Measurements from ENCODE around the gene INPP5D. TPM values are rescaled to one million over a fixed set of nuclear protein-coding genes. Genes with fewer than 3 reads are reported as not detected.

The INPP5D gene
- polyA plus RNA-seq, 1 of the 3 experiments (the other 2 are of a cell fraction): 1.3 TPM

- Histone ChIP-seq H3K9me2 (no peaks in the 10 kb centered on the region), H3K79me2 (ENCODE audit: insufficient read depth) (no peaks in the 10 kb centered on the region), H3F3A (replicated peaks; ENCODE audit: insufficient read depth) (peaks cover 4% of the 10 kb centered on the region), H3K9me3 (no peaks in the 10 kb centered on the region), H4K20me1 (ENCODE audit: insufficient read depth) (no peaks in the 10 kb centered on the region), H3K4me3 (ENCODE audit: low read depth in 2 of 2, low read length in 1 of 2) (no peak overlapping the region), H3K36me3 (replicated peaks in 1 of 2; ENCODE audit: control insufficient read depth in 1 of 2, insufficient read depth in 2 of 2, low read length in 1 of 2) (no peaks in the 10 kb centered on the region), H2AFZ (ENCODE audit: low read depth) (no peak overlapping the region), H3K9ac (no peak overlapping the region), H3K27ac (ENCODE audit: low read depth in 2 of 2, low read length in 1 of 2) (no peak overlapping the region), H3K27me3 (ENCODE audit: insufficient read depth) (no peaks in the 10 kb centered on the region), H3K4me1 (ENCODE audit: control insufficient read depth in 1 of 2, insufficient read depth in 2 of 2, low read depth in 1 of 2, low read length in 1 of 2) (no peaks in the 10 kb centered on the region), H3K4me2 (no peak overlapping the region)
- WGBS (ENCODE audit: low lambda C conversion rate): 74% methylated on average over 12 of the region's 12 CpGs
- no peak for TF ChIP-seq USF2 (IDR thresholded peaks at IDR 0.05; ENCODE audit: borderline replicate concordance, low read depth, low read length)
- TF ChIP-seq, protein P1, sequence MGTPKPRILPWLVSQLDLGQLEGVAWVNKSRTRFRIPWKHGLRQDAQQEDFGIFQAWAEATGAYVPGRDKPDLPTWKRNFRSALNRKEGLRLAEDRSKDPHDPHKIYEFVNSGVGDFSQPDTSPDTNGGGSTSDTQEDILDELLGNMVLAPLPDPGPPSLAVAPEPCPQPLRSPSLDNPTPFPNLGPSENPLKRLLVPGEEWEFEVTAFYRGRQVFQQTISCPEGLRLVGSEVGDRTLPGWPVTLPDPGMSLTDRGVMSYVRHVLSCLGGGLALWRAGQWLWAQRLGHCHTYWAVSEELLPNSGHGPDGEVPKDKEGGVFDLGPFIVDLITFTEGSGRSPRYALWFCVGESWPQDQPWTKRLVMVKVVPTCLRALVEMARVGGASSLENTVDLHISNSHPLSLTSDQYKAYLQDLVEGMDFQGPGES (IDR thresholded peaks at IDR 0.05; ENCODE audit: low read depth, low read length): no peak
- TF ChIP-seq TAF1 (IDR thresholded peaks at IDR 0.05; ENCODE audit: borderline replicate concordance, low read depth, low read length): no peak
- no peak for TF ChIP-seq GABPA (IDR thresholded peaks at IDR 0.05; ENCODE audit: low read depth)
- no peak for TF ChIP-seq NRF1 (IDR thresholded peaks at IDR 0.05; ENCODE audit: low read depth, low read length)
- CTCF ChIA-PET: no interaction called here
- POLR2A ChIA-PET: no interaction called here
- no peak for DNase-seq
These were observed 23.8 kb upstream of the INPP5D start for GRCh38 chr2:233036162-233036838.

- POLR2A ChIA-PET: no interaction called here
- Histone ChIP-seq H3K9ac (no peak overlapping the region), H3K27ac (ENCODE audit: low read depth in 2 of 2, low read length in 1 of 2) (no peak overlapping the region), H3K4me2 (no peak overlapping the region), H3K9me3 (no peaks in the 10 kb centered on the region), H3K4me3 (ENCODE audit: low read depth in 2 of 2, low read length in 1 of 2) (no peak overlapping the region), H3K79me2 (ENCODE audit: insufficient read depth) (no peaks in the 10 kb centered on the region), H4K20me1 (ENCODE audit: insufficient read depth) (no peaks in the 10 kb centered on the region), H3K4me1 (ENCODE audit: control insufficient read depth in 1 of 2, insufficient read depth in 2 of 2, low read depth in 1 of 2, low read length in 1 of 2) (no peaks in the 10 kb centered on the region), H3F3A (replicated peaks; ENCODE audit: insufficient read depth) (peaks cover 4% of the 10 kb centered on the region), H3K36me3 (replicated peaks in 1 of 2; ENCODE audit: control insufficient read depth in 1 of 2, insufficient read depth in 2 of 2, low read length in 1 of 2) (no peaks in the 10 kb centered on the region), H3K9me2 (no peaks in the 10 kb centered on the region), H3K27me3 (ENCODE audit: insufficient read depth) (0 out of 2 replicates have a peak, but pooled peaks cover 4% of the 10 kb centered on the region), H2AFZ (ENCODE audit: low read depth) (no peak overlapping the region)
- WGBS (ENCODE audit: low lambda C conversion rate): 69% methylated on average over 2 of the region's 2 CpGs
- TF ChIP-seq GATA2 (CRISPR knock-in tag; IDR thresholded peaks at IDR 0.05) (no peak), TAF1 (IDR thresholded peaks at IDR 0.05; ENCODE audit: borderline replicate concordance, low read depth, low read length) (no peak), NRF1 (IDR thresholded peaks at IDR 0.05; ENCODE audit: low read depth, low read length) (no peak), YY1 (IDR thresholded peaks at IDR 0.05; ENCODE audit: low read depth) (no peak), REST (IDR thresholded peaks at IDR 0.05; ENCODE audit: low read depth, low read length) (no peak), MXI1 (IDR thresholded peaks at IDR 0.05; ENCODE audit: low read depth, low read length) (no peak), JUND (IDR thresholded peaks at IDR 0.05) (no peak)
- CTCF ChIA-PET: no interaction called here
- no peak for DNase-seq
These were observed 23.1 kb upstream of the INPP5D start for GRCh38 chr2:233037078-233037477.
